D721Med (cell line): ENCODE data around the gene MICAL2.
"Not testable (repeated sequence)": the region's sequence is repeated elsewhere in the genome, so short reads cannot be mapped to it uniquely, and the experiment has no call there.

ENCODE experiments used
- DNase-seq: peaks from one replicate; pipeline ENCODE4 v3.0.0; 2011; ENCODE audit warnings: low spot score; ENCODE audit not compliant: insufficient read length
- FAIRE-seq: peaks from 2 replicates; lab custom pipeline; 2011; peaks lifted over from hg19 to GRCh38; lab: Jason Lieb, UNC
- TF ChIP-seq, protein P1 (sequence below): IDR thresholded peaks from 2 replicates; pipeline ENCODE4 v1.5.1; 2012; ENCODE audit warnings: mild to moderate bottlenecking, control low read depth; ENCODE audit not compliant: insufficient read depth; ENCODE audit errors: missing control alignments

Gene MICAL2

GRCh38 chr11:12143461-12144258 lies 33.3 kb downstream of the MICAL2 start:
- FAIRE-seq (no peak), DNase-seq (no peak)
- TF ChIP-seq, protein P1, sequence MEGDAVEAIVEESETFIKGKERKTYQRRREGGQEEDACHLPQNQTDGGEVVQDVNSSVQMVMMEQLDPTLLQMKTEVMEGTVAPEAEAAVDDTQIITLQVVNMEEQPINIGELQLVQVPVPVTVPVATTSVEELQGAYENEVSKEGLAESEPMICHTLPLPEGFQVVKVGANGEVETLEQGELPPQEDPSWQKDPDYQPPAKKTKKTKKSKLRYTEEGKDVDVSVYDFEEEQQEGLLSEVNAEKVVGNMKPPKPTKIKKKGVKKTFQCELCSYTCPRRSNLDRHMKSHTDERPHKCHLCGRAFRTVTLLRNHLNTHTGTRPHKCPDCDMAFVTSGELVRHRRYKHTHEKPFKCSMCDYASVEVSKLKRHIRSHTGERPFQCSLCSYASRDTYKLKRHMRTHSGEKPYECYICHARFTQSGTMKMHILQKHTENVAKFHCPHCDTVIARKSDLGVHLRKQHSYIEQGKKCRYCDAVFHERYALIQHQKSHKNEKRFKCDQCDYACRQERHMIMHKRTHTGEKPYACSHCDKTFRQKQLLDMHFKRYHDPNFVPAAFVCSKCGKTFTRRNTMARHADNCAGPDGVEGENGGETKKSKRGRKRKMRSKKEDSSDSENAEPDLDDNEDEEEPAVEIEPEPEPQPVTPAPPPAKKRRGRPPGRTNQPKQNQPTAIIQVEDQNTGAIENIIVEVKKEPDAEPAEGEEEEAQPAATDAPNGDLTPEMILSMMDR = no peak

- TF ChIP-seq, protein P1 = no peak
- DNase-seq = no peak
- no peak for FAIRE-seq
These were observed 34.2 kb downstream of the MICAL2 start for GRCh38 chr11:12144330-12145174.

DNA sequence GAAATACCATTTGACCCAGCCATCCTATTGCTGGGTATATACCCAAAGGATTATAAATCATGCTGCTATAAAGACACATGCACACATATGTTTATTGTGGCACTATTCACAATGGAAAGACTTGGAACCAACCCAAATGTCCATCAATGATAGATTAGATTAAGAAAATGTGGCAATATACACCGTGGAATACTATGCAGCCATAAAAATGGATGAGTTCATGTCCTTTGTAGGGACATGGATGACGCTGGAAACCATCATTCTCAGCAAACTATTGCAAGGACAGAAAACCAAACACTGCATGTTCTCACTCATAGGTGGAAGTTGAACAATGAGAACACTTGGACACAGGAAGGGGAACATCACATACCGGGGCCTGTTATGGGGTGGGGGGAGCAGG lies 36.3 kb downstream of the MICAL2 start:
- not testable (repeated sequence) for FAIRE-seq

DNA sequence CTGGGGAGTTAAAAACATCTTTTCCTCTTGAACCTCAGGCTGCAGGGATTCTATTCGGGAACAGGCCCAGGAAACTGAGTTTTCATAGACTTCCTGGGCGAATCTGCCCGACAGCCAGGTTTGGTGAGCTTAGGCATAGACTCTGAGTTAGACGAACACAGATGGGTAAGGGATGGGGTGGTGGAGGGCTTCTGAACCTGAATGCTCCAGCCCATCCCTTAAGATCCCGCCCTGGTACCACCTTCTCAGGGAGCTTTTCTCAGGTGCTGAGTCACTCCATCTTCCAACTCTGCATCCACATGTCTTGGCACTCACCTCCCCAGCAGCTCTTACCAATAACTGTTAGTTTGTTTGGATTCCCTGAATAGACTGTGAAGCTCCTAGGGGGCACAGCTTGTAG lies 37.4 kb downstream of the MICAL2 start:
- no peak for DNase-seq
- FAIRE-seq = no peak
- TF ChIP-seq, protein P1 = no peak

More for the DNA sequence above, 36.3 kb downstream of the MICAL2 start:
- DNase-seq = not testable (repeated sequence)

DNA sequence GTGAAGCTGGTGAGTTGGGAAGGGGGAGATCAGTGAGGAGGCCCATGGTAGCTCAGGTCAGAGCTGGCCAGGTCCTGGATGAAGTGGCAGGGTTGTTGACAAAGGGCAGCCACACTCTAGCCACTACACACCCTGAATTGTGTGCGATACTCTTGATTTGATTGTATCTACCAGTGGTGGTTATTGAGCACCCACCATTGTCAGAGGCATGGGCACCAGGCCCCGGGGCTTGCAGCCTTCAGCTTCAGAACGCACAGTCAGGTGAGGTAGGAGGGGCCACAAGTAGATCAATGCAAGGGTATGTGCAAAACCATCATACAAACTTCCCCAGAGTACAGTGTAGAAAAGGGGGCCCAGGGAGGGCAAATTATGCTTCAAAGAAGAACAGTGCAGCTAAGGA lies 38.1 kb downstream of the MICAL2 start:
- DNase-seq = no peak
- no peak for FAIRE-seq
- TF ChIP-seq, protein P1 = no peak

GRCh38 chr11:12148882-12149281 lies 38.5 kb downstream of the MICAL2 start:
- DNase-seq (no peak), FAIRE-seq (no peak)
- TF ChIP-seq, protein P1 = no peak

DNA sequence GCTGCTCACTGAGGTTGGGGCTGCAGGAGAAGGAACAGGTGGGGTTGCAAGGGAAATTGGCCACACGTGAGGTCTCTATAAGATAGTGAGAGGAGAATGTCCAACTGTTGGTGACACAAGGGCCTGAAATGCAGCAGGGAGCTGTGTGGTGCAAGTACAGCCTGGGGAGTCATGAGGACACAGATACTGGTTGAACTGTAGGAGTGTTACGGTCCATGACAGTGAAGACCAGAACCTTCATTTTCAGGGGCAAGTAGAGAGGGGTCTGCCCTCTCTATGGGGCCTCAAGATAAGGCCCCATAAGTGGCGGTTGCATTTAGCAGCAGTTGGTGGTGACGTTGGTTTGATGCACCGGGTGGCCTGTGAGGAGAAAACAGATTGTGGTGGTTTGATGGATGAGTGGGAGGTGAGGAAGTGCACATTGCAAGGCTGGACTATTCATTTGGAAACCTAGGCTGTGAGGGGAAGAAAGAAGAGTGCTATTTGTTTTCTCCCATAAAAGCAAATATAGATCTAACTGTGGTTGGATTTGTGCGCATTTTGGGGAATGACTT lies 39.4 kb downstream of the MICAL2 start:
- DNase-seq = no peak
- FAIRE-seq = no peak

More for the DNA sequence above, 39.4 kb downstream of the MICAL2 start:
- TF ChIP-seq, protein P1 = no peak
